Loucy (cell line): ENCODE results near the gene ATP7B.

Source experiments
- CTCF ChIP-seq: fragments of 200-600 bp; sonication (generic); conservative IDR thresholded peaks from 2 replicates; pipeline ENCODE4 v1.5.1; 2014; ENCODE audit warnings: mild to moderate bottlenecking, antibody characterized with exemption, low read length
- EZH2phosphoT487 ChIP-seq: fragments of 200-600 bp; IDR thresholded peaks from 2 replicates; pipeline ENCODE4 v1.6.1; 2018; ENCODE audit warnings: antibody characterized with exemption, mild to moderate bottlenecking, moderate library complexity, borderline replicate concordance

GRCh38 chr13:51953347-51954195, 57.7 kb downstream of the ATP7B start:
- TF ChIP-seq CTCF (no peak), EZH2phosphoT487 (no peak)
